Astrocyte of the spinal cord (primary cell): ENCODE measurements around the gene CHAD.
A peak's percentile ranks its signal among the peaks of the same experiment; 100 is the strongest.

Source experiments
- DNase-seq: peaks from one replicate; pipeline ENCODE4 v3.0.0; 2011; ENCODE audit warnings: low read depth, low spot score
- H3K4me3 ChIP-seq: 2 replicates; pipeline ENCODE4 v1.5.1; 2011; ENCODE audit warnings: low read depth, mild to moderate bottlenecking, low read length, moderate library complexity
- in situ Hi-C: cut with HindIII; loops from 2 replicates; pipeline ENCODE4 v1.10.0; 2017; ENCODE audit warnings: low sequenced_read_pairs
- TF ChIP-seq, protein P1 (sequence below): IDR thresholded peaks from 2 replicates; pipeline ENCODE4 v1.5.1; 2012; ENCODE audit warnings: low read depth, mild to moderate bottlenecking, low read length, inconsistent platforms

Gene CHAD

DNA sequence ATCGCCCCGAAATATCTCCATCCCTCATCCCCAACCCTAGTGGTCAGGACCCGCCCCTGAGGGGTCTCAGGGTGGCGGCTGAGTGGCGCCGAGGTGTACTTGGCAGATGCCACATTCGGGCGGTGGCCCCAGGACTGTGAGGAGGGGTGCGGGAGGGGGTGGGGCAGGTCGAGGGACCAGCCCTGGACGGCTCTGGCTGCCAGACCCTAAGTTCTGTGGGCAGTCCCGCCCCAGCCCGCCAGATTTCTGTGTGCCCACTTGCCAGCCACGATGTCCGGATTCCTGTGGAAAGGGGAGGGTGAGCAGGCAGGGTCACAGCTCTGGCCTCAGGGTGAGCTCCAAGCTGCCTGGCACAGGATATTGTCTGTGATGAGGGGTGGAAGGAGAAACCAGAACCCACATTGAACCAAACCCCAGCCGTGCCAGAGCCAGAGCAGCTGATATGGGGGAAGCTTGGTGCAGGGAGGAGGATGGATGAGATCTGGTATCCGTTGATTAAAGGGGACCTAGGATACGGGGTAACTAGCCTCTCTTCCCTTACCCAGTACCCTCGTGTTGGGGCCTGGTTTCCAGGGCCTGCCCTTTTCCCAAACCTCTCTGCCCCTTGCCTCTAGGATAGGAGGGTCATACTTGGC lies 1.1 kb upstream of the CHAD start:
- TF ChIP-seq, protein P1, sequence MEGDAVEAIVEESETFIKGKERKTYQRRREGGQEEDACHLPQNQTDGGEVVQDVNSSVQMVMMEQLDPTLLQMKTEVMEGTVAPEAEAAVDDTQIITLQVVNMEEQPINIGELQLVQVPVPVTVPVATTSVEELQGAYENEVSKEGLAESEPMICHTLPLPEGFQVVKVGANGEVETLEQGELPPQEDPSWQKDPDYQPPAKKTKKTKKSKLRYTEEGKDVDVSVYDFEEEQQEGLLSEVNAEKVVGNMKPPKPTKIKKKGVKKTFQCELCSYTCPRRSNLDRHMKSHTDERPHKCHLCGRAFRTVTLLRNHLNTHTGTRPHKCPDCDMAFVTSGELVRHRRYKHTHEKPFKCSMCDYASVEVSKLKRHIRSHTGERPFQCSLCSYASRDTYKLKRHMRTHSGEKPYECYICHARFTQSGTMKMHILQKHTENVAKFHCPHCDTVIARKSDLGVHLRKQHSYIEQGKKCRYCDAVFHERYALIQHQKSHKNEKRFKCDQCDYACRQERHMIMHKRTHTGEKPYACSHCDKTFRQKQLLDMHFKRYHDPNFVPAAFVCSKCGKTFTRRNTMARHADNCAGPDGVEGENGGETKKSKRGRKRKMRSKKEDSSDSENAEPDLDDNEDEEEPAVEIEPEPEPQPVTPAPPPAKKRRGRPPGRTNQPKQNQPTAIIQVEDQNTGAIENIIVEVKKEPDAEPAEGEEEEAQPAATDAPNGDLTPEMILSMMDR = no peak
- in situ Hi-C loops = no loop called here
- H3K4me3 ChIP-seq = no peak overlapping the region
- DNase-seq = no peak

DNA sequence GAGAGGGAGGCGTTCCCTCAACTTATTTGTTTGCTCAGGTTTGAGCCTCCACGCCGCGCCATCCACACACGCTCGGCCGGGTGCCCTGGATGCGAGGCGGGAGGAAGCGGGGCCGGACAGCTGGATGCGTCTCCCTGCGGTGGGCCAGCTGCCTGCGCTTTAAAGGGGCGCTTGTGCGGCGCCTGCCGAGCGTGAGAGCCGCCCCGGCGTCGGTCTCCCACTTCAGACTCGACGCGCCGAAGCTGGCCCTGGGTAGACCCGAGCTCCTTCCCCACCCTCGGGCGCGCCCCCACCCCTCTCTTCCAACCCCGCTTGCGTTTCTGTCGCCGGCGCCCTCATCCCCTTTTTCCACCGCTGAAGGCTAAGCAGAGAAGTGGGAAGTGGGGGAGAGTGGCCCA lies 527 bp upstream of the CHAD start:
- TF ChIP-seq, protein P1 = no peak
- in situ Hi-C loops = no loop called here
- no peak for DNase-seq
- peak overlapping the region; percentile 12 for H3K4me3 ChIP-seq

DNA sequence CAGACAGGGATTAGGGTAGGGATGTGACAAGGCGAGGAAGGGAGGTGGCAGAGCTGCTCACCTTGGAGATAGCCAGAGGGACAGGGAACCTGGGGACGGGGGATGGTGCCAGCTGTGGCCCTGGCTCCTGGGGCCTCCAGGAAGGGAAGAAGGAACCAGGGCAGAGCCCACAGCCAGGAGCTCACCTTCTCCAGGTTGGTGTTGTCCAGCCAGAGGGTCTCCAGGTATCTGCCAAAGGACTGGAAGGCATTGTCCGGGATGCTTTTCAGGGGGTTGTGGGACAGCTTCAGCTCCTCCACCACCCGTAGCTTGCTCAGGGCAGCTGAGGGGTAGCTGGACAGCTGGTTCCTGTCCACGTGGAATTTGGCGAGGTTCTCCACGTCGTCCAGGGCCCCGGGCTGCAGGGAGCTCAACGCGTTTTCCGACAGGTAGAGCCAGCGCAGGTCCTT lies 801 bp downstream of the CHAD start:
- in situ Hi-C loops = no loop called here
- TF ChIP-seq, protein P1 = no peak
- no peak for DNase-seq
- no peak overlapping the region for H3K4me3 ChIP-seq

DNA sequence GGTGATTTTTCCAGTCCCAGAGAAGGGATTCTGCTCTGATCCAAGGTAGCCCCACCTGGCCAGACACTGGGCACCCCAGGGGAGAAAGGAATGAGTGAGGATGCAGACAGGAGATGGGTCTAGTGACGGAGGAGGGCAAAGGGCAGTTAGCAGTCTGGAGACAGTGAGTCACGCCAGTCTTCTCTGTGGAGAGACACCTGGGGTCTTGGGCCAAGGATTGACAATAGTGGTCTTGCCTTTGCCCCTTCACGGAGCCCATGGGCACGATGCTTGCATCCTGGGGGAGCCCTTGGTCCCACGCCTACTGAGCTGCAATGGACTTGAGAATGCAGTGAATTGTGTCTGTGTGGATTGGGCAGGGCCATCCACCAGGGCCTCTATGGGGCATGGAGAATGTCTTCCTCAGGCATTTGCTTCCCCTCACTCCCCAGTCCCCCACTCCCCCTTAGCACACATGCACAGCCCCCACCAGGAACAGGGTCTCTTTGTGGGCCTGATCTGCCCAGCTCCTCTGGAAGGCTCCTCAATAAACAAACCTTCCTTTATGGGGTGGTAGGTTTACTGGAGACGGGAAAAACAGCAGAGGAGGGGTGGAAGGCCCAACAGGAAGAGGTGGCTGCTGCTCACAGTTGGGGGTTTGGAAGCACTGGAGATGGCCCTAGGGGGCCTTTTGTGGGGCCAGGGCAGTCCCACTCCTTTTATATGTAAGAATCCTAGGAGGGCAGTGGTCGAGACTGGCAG lies 1.4 kb downstream of the CHAD start:
- in situ Hi-C loops = no loop called here
- H3K4me3 ChIP-seq = no peak overlapping the region
- no peak for DNase-seq
- TF ChIP-seq, protein P1 = no peak

DNA sequence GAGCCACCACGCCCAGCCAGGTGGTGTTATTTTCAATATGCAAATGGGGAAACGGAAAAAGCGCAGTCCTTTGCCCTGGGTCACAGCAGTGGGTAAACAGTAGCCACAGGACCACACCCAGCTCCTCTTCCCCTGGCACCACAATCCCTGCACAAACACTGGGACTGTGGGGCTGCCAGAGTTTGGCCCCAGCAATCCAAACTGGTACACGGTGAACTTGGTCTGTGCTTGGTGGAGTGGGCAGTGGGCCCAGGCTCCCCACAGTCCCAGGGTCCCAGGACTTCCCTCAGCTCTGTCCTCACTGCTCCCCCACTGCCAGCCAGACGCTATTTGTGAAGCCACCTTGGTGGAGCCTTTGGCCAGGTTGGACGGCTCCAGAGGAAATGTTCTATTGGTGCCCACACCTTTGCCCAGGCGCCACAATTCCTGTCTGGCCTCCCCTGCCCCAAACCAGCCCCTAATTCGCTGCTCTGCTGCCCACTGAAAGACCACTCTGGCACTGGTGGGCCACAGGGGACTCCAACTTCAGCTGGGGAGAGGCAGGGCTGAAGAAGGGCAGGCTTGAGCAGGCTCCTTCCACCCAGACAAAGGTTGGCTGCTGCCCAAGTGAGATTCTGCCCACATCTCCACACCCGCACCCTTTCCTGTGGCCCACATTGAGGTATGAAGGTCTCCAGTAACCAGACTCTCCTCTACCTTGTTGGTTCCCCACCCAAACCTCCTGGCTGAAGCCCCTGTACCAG lies 2.1 kb downstream of the CHAD start:
- in situ Hi-C loops = no loop called here
- TF ChIP-seq, protein P1 = no peak
- DNase-seq = no peak
- no peak overlapping the region for H3K4me3 ChIP-seq

DNA sequence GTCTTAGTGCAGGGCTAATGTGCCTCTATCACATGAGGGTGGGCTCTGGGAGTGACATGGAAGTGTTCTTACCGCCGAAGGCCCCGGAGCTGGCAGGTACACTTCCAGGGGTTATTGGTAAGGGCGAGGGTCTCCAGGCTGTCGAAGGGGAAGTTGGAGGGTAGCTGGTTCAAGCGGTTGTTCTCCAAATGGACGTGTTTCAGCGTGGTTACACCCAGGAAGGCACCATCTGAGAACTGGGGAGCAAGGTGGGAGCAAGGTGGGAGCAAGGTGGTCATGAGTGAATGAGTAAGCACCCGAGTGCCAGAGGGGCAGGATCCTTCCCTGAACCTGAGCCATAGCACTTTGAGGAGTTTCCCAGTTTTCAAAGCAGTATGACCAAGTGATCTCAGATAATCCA lies 3.0 kb downstream of the CHAD start:
- DNase-seq = no peak
- TF ChIP-seq, protein P1 = no peak

More for the DNA sequence above, 3.0 kb downstream of the CHAD start:
- in situ Hi-C loops = no loop called here
- H3K4me3 ChIP-seq = no peak overlapping the region
